Measurements from ENCODE around the gene TPM4. TPM values are rescaled to one million over a fixed set of nuclear protein-coding genes. Genes with fewer than 3 reads are reported as not detected.

TPM4 gene
- total RNA-seq, 1 donor from 2014 or later = 235 TPM

DNA sequence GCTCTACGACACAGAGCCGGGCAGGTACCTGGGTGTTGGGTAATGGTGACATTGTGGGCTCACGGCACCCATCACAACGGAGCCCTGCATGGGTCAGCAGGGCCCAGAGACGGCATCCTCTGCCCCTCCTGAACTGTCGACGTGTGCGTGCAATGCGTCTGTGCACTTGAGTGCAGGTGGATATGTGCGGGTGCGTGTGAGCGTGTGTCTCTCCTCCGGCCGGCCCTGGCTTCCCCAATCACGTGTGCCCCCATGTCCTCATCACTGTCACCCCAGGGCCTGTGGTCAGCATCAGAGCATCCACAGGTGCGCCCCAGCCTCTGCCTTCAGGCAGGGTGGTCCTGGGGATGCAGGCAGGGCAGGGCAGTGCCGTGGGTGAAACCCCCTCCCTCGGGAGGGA is 37.2 kb upstream of the TPM4 start:
- FAIRE-seq (no peak), DNase-seq (ENCODE audit: low read depth) (no peak)
- Histone ChIP-seq H3K4me3 (ENCODE audit: low read depth, low read length) (no peak overlapping the region), H3K27me3 (ENCODE audit: control insufficient read depth, insufficient read depth, low read length) (no peaks in the 10 kb centered on the region), H3K36me3 (ENCODE audit: control insufficient read depth, insufficient read depth, low read length) (no peaks in the 10 kb centered on the region)
- TF ChIP-seq, protein P1, sequence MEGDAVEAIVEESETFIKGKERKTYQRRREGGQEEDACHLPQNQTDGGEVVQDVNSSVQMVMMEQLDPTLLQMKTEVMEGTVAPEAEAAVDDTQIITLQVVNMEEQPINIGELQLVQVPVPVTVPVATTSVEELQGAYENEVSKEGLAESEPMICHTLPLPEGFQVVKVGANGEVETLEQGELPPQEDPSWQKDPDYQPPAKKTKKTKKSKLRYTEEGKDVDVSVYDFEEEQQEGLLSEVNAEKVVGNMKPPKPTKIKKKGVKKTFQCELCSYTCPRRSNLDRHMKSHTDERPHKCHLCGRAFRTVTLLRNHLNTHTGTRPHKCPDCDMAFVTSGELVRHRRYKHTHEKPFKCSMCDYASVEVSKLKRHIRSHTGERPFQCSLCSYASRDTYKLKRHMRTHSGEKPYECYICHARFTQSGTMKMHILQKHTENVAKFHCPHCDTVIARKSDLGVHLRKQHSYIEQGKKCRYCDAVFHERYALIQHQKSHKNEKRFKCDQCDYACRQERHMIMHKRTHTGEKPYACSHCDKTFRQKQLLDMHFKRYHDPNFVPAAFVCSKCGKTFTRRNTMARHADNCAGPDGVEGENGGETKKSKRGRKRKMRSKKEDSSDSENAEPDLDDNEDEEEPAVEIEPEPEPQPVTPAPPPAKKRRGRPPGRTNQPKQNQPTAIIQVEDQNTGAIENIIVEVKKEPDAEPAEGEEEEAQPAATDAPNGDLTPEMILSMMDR (IDR thresholded peaks at IDR 0.05; ENCODE audit: insufficient read depth, low read length, severe bottlenecking) = no peak

DNA sequence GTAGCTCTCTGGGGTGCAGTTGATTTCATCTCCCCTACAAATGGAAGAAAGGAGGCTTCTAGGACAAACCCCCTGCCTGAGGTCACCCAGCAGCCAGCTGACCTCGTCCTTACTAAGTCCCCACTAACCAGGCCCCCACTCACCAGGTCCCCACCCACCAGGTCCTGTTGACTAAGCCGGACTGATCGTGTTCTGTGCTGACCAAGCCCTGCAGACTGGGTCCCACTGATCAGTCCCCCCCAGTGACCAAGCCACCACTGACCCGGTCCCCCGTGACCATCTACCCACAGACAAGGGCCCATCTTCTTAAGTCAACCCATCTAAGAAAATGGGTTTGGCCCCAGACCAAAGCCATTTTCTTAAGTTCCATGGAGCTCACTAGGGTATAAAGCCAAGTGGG is 36.8 kb upstream of the TPM4 start:
- no peak for FAIRE-seq
- Histone ChIP-seq H3K4me3 (ENCODE audit: low read depth, low read length) (no peak overlapping the region), H3K27me3 (ENCODE audit: control insufficient read depth, insufficient read depth, low read length) (no peaks in the 10 kb centered on the region), H3K36me3 (ENCODE audit: control insufficient read depth, insufficient read depth, low read length) (no peaks in the 10 kb centered on the region)
- TF ChIP-seq, protein P1 (IDR thresholded peaks at IDR 0.05; ENCODE audit: insufficient read depth, low read length, severe bottlenecking) = no peak
- no peak for DNase-seq (ENCODE audit: low read depth)

DNA sequence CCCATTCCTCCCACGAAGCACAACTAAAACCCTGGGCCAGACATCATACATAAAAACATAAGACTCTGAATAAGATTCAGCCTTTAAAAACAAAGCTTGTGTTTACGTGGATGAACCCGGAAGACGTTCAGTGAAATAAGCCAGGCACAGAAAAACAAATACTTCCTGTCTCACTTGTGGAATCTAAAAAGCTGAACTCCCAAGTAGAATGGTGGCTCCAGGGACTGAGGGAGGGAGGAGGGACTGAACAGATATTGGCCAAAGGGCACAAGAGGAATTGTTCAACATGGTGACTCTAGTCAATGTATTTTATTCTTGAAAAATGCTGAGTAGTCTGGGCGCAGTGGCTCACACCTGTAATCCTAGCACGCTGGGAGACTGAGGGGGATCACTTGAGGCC is 35.7 kb upstream of the TPM4 start:
- FAIRE-seq = no peak
- Histone ChIP-seq H3K4me3 (ENCODE audit: low read depth, low read length) (no peak overlapping the region), H3K36me3 (ENCODE audit: control insufficient read depth, insufficient read depth, low read length) (no peaks in the 10 kb centered on the region), H3K27me3 (ENCODE audit: control insufficient read depth, insufficient read depth, low read length) (no peaks in the 10 kb centered on the region)
- TF ChIP-seq, protein P1 (IDR thresholded peaks at IDR 0.05; ENCODE audit: insufficient read depth, low read length, severe bottlenecking) = no peak
- no peak for DNase-seq (ENCODE audit: low read depth)

DNA sequence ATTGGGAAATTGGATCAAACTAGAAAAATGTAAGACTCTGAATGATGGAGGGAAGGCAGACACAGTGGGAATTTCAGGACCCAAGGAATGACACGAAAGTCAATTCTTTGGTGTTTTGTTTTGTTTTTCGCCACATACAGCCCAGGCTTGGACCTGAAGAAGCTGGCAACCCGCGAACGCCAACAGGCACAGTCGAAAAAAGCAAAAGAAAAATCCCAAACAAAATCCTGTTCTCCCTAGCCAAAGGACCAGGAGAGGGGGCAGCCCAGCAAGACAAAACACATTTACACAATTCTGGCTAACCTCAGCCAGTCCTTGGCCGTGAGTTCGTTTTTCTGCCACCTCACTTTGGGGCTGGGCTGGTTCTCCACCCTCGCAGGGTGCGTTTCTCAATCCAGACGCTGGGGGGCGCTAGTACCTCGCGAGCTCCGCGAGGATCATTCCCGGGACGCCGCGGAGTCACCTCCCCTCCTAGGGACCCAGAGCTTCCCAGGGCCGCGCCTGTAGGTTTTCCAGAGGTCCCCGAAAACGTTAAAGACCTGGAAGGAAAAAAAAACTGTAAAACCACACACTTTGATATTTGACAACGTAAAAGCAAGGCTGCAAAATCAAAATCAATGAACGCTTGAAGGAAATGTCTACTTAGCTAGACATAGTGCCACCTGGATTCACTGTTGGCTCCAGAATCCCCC is 34.9 kb upstream of the TPM4 start:
- DNase-seq (ENCODE audit: low read depth) = peak; percentile 43
- FAIRE-seq = no peak
- Histone ChIP-seq H3K4me3 (ENCODE audit: low read depth, low read length) (no peak overlapping the region), H3K36me3 (ENCODE audit: control insufficient read depth, insufficient read depth, low read length) (no peaks in the 10 kb centered on the region), H3K27me3 (ENCODE audit: control insufficient read depth, insufficient read depth, low read length) (no peaks in the 10 kb centered on the region)
- TF ChIP-seq, protein P1 (IDR thresholded peaks at IDR 0.05; ENCODE audit: insufficient read depth, low read length, severe bottlenecking) = peak; percentile 93

DNA sequence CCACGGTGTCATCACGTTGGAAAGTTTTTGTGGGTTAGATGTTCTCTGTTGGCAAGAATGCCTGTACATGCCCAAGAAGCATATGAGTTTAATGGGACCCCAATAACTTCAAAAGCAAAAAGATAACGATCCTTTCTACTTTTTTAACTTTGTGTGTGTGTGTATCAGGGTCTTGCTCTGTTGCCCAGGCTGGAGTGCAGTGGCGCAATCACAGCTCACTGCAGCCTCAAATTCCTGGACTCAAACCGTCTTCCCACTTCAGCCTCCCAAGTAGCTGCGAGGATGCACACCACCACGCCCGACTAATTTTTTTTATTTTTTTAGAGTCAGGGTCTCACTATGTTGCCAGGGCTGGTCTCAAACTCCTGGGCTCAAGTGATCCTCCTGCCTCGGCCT is 34.3 kb upstream of the TPM4 start:
- no peak for FAIRE-seq
- TF ChIP-seq, protein P1 (IDR thresholded peaks at IDR 0.05; ENCODE audit: insufficient read depth, low read length, severe bottlenecking) = no peak

DNA sequence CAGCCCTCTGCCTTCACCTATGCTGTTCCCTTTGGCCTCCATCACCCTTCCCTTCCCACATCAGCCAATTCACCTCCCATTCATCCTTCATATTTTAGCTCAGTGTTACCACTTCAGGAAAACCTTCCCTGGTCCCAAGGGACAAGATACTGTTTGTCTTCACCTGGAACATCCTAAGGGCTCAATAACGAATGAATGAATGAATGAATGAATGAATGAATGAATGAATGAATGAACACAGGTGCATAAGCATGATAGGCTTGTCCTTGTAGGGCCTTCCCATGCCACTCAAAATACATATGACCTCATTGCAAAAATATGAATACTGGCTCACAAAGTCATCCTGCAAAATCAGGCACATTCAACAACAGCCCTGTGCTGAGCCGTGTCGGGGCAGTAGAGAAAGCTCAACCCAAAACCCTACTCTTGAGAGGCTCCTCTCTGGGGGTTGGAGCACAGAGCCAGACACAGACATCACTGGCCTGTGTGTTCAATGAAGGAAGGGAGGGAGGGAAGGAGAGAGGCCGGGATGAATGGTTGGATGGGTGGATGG is 33.7 kb upstream of the TPM4 start:
- H3K36me3 ChIP-seq (ENCODE audit: control insufficient read depth, insufficient read depth, low read length) = no peaks in the 10 kb centered on the region
- no peaks in the 10 kb centered on the region for H3K27me3 ChIP-seq (ENCODE audit: control insufficient read depth, insufficient read depth, low read length)
- TF ChIP-seq, protein P1 (IDR thresholded peaks at IDR 0.05; ENCODE audit: insufficient read depth, low read length, severe bottlenecking) = no peak
- FAIRE-seq (no peak), DNase-seq (ENCODE audit: low read depth) (no peak)
- no peak overlapping the region for H3K4me3 ChIP-seq (ENCODE audit: low read depth, low read length)

More for the DNA sequence above, 34.3 kb upstream of the TPM4 start:
- H3K4me3 ChIP-seq (ENCODE audit: low read depth, low read length) = no peak overlapping the region
- H3K27me3 ChIP-seq (ENCODE audit: control insufficient read depth, insufficient read depth, low read length) = no peaks in the 10 kb centered on the region
- DNase-seq (ENCODE audit: low read depth) = no peak
- H3K36me3 ChIP-seq (ENCODE audit: control insufficient read depth, insufficient read depth, low read length) = no peaks in the 10 kb centered on the region
